Esophagus muscularis mucosa (tissue), 4 donors: ENCODE results near the gene AANAT.

ENCODE experiments used
- CTCF ChIP-seq, 3 experiments: fragments of 200-600 bp in 2 of 3; fragments of 450-650 bp in 1 of 3; sonication (generic) in 2 of 3; IDR thresholded peaks; one replicate each; pipeline ENCODE4 v1.5.1; 2017 to 2019; ENCODE audit warnings: antibody characterized with exemption in 3 of 3, mild to moderate bottlenecking in 2 of 3, moderate library complexity in 1 of 3
- EP300 ChIP-seq: sonication (generic); formaldehyde crosslinking; IDR thresholded peaks from one replicate; pipeline ENCODE4 v1.6.1; 2017; ENCODE audit warnings: antibody characterized with exemption
- POLR2A ChIP-seq: fragments of 450-650 bp; IDR thresholded peaks from one replicate; pipeline ENCODE4 v1.6.1; 2017; ENCODE audit warnings: antibody characterized with exemption, moderate library complexity, mild to moderate bottlenecking, low read depth
- POLR2AphosphoS5 ChIP-seq, 2 donors: sonication (generic); formaldehyde crosslinking; IDR thresholded peaks; one replicate each; pipeline ENCODE4 v1.6.1; 2017; ENCODE audit warnings: antibody characterized with exemption in 2 of 2

- no peak for TF ChIP-seq CTCF (IDR thresholded peaks at IDR 0.05)
- no peak for TF ChIP-seq POLR2A
- no peak for TF ChIP-seq POLR2AphosphoS5 (IDR thresholded peaks at IDR 0.05)
- no peak for TF ChIP-seq EP300
Measured at GRCh38 chr17:76477576-76477975, 10.2 kb downstream of the AANAT start.
